Prostate gland (tissue), 2 donors: ENCODE data around the gene PIGH.
"Not testable (repeated sequence)": the region's sequence is repeated elsewhere in the genome, so short reads cannot be mapped to it uniquely, and the experiment has no call there.

Experiments used
- CTCF ChIP-seq, 4 experiments: fragments of 200-600 bp in 2 of 4; fragments of 450-650 bp in 2 of 4; sonication (generic) in 2 of 4; IDR thresholded peaks; 1 replicate in 3 of 4; 2 replicates in 1 of 4; pipeline ENCODE4 v1.5.1; 2016 to 2019; ENCODE audit warnings: antibody characterized with exemption in 4 of 4, mild to moderate bottlenecking in 2 of 4, moderate library complexity in 2 of 4
- POLR2AphosphoS5 ChIP-seq: sonication (generic); formaldehyde crosslinking; IDR thresholded peaks from one replicate; pipeline ENCODE4 v1.6.1; 2017; ENCODE audit warnings: antibody characterized with exemption

DNA sequence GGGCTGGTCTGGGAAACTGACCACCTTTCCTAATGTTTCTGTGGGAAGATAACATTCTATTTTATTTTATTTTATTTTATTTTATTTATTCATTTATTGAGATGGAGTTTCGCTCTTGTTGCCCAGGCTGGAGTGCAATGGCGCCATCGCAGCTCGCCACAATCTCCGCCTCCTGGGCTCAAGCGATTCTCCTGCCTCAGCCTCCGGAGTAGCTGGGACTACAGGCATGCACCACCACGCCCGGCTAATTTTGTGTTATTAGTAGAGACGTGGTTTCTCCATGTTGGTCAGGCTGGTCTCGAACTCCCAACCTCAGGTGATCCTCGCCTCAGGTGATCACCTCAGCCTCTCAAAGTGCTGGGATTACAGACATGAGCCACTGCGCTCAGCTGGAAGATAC is 57.4 kb downstream of the PIGH start:
- TF ChIP-seq CTCF (IDR thresholded peaks at IDR 0.05); POLR2AphosphoS5: not testable (repeated sequence)
